Inferior parietal cortex (tissue), 1 donor: Measurements from ENCODE around the gene SP5.
"Not testable (repeated sequence)": the region's sequence is repeated elsewhere in the genome, so short reads cannot be mapped to it uniquely, and the experiment has no call there.

Source experiments
- DNase-seq: peaks from one replicate; pipeline ENCODE4 v3.0.0-alpha.2; 2016; ENCODE audit errors: extremely low spot score

SP5 gene

DNA sequence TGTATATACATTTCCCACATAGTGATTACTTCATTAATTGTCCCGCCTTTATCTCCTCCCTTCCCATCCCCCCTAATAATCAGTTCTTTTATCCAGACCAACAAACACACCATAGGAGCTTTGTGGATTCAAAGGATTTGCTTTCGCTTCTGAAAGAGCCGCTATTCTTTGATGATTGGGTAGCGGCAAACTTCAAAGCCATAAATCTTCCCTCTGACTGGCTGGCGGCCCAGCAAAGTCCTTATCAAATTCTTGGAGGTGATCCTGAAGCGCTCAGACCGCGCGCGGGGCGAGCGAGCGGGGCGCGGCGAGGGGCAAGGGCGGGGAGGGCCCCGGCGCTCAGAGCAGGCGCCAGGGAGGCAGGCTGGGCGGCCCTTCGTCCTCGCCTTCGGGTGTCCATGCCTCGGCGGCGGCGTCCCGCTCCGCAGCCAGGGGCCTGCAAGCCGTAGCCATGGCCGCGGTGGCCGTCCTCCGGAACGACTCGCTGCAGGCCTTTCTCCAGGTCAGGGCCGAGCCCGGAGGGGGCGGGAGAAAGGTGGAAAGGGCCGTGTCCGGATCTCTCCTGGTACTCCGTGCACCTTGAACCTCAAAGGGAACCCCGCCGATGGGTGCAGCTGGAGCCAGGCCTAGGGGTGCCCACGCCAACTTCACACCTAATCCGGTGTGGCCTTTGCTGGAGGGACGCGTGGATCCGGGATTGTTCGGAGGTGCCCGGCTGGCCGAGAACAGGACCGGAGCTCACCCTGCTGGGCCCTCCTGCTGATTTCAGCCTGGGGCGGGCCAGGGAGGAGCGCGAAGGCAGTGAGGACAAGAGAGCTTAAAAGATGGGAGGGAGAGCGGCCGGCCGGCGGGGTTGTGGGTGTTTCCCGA is at the start of gene SP5:
TSS of gene SP5 (plus strand) at position 276 of the 870 bp plus-strand sequence. CDS start at position 452, 176 bp downstream.
- DNase-seq, result peak; percentile 42

GRCh38 chr2:170665743-170666142 is 49.4 kb upstream of the SP5 start:
- DNase-seq, result no peak

GRCh38 chr2:170669909-170670308 is 45.2 kb upstream of the SP5 start:
- DNase-seq, result no peak

GRCh38 chr2:170670651-170671050 is 44.5 kb upstream of the SP5 start:
- DNase-seq, result no peak

GRCh38 chr2:170671079-170671478 is 44.1 kb upstream of the SP5 start:
- no peak for DNase-seq

GRCh38 chr2:170674282-170674681 is 40.9 kb upstream of the SP5 start:
- DNase-seq, result not testable (repeated sequence)

GRCh38 chr2:170675701-170676100 is 39.4 kb upstream of the SP5 start:
- DNase-seq, result no peak

DNA sequence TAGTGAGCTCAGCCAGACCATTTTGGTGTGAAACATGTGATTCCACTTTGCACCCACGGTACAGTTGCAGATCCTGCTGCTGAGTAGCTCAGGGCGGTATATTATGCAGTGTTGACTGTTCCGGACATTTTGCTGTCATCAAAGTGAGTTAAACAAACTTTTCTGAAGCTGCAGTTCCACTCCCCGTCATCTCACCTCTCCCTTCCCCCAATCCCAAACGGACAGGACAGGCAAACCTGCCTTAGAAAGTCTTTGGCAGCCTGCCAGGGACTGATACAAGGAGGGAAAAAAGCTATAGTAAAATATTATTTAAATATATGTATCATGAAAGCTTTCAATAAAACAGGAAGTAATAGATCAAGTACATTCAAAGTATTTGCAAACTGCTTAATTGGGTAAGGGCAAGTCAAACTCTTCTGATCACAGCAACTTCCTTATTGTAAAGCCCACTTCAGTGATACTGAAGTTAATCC is 35.5 kb upstream of the SP5 start:
- DNase-seq, result no peak

- no peak for DNase-seq
Observed at GRCh38 chr2:170680172-170680941, 34.8 kb upstream of the SP5 start.

GRCh38 chr2:170681311-170681710 is 33.8 kb upstream of the SP5 start:
- no peak for DNase-seq

DNA sequence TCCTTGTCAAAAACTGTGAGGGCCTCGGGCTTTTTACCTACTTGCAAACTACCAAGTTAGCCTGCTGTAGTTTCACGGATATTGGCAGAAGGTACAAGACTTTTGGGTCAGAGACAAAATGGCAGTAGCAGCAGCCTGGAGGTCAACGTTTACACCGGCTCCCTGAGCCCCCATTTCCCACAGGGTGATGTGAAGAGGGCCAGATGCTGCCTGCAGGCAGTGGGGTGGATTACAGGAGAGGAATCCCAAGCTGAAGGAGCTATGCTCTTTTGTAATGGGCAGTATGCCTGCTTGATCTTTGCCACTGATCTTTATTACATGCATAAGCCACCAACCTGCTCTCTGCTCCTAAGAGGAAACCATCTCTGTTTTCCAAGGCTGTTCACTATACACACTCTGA is 29.5 kb upstream of the SP5 start:
- DNase-seq, result no peak

DNA sequence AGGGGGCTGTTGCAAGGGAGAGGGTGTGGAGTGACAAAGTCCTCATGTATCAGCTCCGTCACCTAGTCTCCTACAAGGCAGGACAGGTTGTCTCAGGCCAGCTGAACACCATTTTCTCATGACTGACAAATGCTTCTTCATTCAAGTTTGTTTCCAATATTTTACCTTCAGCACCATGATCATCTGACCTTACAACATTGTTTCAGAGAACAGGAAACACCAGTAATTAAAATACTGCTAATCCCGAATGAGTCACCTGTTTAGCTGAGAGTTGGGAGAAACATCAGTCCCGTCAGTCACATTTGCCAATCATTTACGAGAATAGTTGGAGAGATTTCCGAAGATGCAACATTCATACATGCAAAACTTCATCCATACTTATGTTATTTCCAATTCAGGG is 25.7 kb upstream of the SP5 start:
- DNase-seq, result no peak

- no peak for DNase-seq
Observed at GRCh38 chr2:170690640-170691039, 24.5 kb upstream of the SP5 start.

GRCh38 chr2:170694316-170694715 is 20.8 kb upstream of the SP5 start:
- DNase-seq, result no peak

GRCh38 chr2:170695521-170696410 is 19.4 kb upstream of the SP5 start:
- DNase-seq, result no peak

DNA sequence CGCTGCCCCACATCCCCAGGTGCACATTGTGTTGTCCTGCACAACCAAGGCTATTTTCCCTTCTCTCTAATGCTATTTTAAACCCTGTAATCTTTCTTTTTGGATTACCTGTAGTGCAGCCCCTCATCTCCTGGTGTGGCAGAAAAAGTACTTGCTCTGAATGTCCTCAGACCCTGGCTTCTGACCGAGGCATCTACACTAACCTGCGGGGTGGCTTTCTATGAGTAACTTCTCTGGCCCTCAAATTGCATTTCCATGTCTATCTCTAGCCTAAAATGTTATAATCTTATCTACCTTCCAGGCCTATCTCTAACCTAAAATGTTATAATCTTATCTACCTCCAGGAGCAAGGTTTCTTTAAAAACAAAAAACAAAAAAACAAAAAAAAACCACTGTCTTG is 18.2 kb upstream of the SP5 start:
- no peak for DNase-seq

DNA sequence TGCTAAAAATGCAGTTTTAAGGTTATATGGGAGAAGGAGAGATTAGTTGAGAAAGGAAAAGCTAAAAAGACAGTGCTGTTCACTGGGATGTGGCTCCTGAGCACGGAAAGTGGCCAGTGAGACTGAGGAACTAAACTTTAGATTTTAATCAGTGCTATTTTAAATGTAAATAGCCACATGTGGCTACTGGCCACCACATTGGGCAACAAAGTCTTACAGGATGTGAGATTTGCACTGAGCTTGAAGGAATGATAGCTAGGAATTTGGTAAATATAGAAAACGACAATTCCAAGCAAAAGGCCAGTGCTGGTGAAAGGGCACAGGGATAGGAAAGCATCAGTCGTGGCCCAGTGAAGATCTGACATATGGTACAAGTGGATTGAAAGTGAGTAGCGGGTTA is 14.1 kb upstream of the SP5 start:
- no peak for DNase-seq

DNA sequence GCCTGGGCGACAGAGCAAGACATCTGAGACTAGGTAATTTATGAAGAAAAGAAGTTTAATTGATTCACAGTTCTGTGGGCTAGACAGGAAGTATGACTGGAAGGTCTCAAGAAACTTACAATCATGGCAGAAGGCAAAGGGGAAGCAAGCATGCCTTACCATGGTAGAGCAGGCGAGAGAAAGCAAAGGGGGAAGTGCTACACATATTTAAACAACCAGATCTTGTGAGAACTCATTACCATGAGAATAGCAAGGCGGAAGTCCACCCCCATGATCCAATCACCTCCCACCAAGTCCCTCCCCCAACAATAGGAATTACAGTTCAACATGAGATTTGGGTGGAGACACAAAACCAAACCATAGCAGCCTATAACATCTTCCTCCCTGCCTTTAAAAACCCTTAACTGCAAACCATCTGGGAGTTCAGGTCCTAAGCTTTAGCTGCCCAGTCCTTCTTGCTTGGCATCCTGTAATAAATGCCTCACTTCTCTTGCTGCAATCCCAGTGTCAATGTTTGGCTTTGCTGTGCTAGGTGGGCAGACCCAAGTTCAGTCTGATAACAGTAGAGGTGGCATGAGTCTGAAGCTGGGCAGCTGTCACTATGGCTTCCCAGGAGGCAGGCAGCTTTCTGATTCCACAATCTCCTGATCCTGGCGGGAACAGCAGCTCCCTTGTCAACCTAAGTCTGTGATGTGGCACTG is 11.2 kb upstream of the SP5 start:
- no peak for DNase-seq

DNA sequence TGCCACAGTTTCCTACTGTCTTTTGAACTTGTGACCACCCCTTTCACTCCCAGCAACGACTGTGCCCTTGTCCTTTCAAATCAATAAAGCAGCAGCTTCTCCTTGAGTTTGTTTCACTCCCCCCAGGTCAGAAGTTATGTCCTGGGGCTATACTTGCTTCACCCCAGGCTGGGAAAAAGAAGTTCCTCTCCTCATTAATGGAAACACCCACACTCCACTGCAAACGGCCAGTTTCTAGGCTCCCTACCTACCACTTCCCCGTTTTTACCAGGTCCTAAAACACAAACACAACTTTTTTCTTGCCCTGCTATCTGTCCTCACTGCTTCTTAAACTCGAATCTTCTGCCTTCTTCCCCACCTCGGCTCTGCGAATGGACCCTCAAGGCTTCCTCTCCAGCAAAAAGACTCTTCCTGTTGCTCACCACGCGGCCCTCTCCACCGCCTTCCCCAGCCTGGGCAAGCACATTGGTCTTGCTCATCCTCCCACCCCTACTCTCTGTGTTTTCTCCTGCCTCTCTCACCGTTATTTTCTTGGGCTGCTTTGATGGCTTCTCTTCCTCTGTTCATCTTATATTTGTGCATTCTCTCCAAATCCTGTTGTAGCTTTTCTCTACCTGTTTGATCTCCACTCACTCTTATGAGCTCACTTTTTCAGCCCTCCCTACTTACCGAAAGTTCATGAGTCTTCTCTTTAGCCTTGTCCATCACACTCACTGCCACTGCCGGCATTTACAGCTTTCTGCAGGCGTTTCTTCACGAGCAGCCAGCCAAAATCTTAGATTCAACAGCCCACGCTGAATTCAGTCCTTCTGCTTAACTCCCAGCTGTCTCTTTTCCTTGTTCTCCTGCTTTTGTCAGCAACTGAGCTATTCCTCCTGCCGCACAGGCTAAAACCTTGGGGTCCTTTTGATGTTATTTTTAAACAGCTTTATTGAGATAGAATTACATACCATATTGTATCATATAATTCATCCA is 7.0 kb upstream of the SP5 start:
- no peak for DNase-seq

- no peak for DNase-seq
Observed at GRCh38 chr2:170710609-170710979, 4.5 kb upstream of the SP5 start.
